ENCODE results near the gene TBX2. TPM values are rescaled to one million over a fixed set of nuclear protein-coding genes. Genes with fewer than 3 reads are reported as not detected.
"Not testable (repeated sequence)": the region's sequence is repeated elsewhere in the genome, so short reads cannot be mapped to it uniquely, and the experiment has no call there.

Gene TBX2
- total RNA-seq, 2 donors from 2014 or later = 5.0 to 5.3 TPM

- intact Hi-C loops (cut with DNase I) = no loop called here
- Histone ChIP-seq H3K4me1 (no peaks in the 10 kb centered on the region), H3K9me3 (no peaks in the 10 kb centered on the region), H3K27me3 (no peaks in the 10 kb centered on the region), H3K4me3 (no peak overlapping the region), H3K9ac (ENCODE audit: low read depth in 2 of 2, low read length in 2 of 2) (no peak overlapping the region), H3K27ac (no peak overlapping the region), H3K36me3 (no peaks in the 10 kb centered on the region)
- DNase-seq = no peak
- no peak for TF ChIP-seq CTCF (IDR thresholded peaks at IDR 0.05)
Observed at GRCh38 chr17:61440697-61441096, 41.1 kb downstream of the TBX2 start.

GRCh38 chr17:61441507-61441906 is 41.9 kb downstream of the TBX2 start:
- H3K27me3 ChIP-seq; H3K9ac ChIP-seq (ENCODE audit: low read depth in 2 of 2, low read length in 2 of 2); DNase-seq; H3K4me1 ChIP-seq; H3K9me3 ChIP-seq; H3K27ac ChIP-seq; H3K36me3 ChIP-seq; H3K4me3 ChIP-seq; intact Hi-C loops (cut with DNase I): not testable (repeated sequence)

GRCh38 chr17:61442136-61442775 is 42.6 kb downstream of the TBX2 start:
- Histone ChIP-seq H3K36me3 (no peaks in the 10 kb centered on the region), H3K4me3 (no peak overlapping the region), H3K9ac (ENCODE audit: low read depth in 2 of 2, low read length in 2 of 2) (no peak overlapping the region), H3K9me3 (no peaks in the 10 kb centered on the region), H3K27ac (no peak overlapping the region), H3K4me1 (no peaks in the 10 kb centered on the region), H3K27me3 (no peaks in the 10 kb centered on the region)
- intact Hi-C loops (cut with DNase I) = no loop called here
- no peak for DNase-seq
- no peak for TF ChIP-seq CTCF (IDR thresholded peaks at IDR 0.05)

GRCh38 chr17:61442878-61443474 is 43.3 kb downstream of the TBX2 start:
- intact Hi-C loops (cut with DNase I) = no loop called here
- no peaks in the 10 kb centered on the region for H3K27me3 ChIP-seq

GRCh38 chr17:61443475-61443882 is 43.8 kb downstream of the TBX2 start:
- DNase-seq = no peak
- Histone ChIP-seq H3K9me3 (no peaks in the 10 kb centered on the region), H3K4me1 (no peaks in the 10 kb centered on the region), H3K27me3 (no peaks in the 10 kb centered on the region), H3K36me3 (no peaks in the 10 kb centered on the region), H3K9ac (ENCODE audit: low read depth in 2 of 2, low read length in 2 of 2) (no peak overlapping the region), H3K27ac (no peak overlapping the region), H3K4me3 (no peak overlapping the region)
- no peak for TF ChIP-seq CTCF (IDR thresholded peaks at IDR 0.05)
- intact Hi-C loops (cut with DNase I) = no loop called here

More at GRCh38 chr17:61442878-61443474, 43.3 kb downstream of the TBX2 start:
- Histone ChIP-seq H3K27ac (no peak overlapping the region), H3K9me3 (no peaks in the 10 kb centered on the region), H3K4me3 (no peak overlapping the region), H3K36me3 (no peaks in the 10 kb centered on the region), H3K9ac (ENCODE audit: low read depth in 2 of 2, low read length in 2 of 2) (no peak overlapping the region), H3K4me1 (no peaks in the 10 kb centered on the region)
- no peak for DNase-seq
- TF ChIP-seq CTCF (IDR thresholded peaks at IDR 0.05) = no peak

GRCh38 chr17:61444075-61444474 is 44.4 kb downstream of the TBX2 start:
- H3K36me3 ChIP-seq = no peaks in the 10 kb centered on the region

More at GRCh38 chr17:61444075-61444474, 44.4 kb downstream of the TBX2 start:
- intact Hi-C loops (cut with DNase I) = no loop called here
- Histone ChIP-seq H3K9ac (ENCODE audit: low read depth in 2 of 2, low read length in 2 of 2) (no peak overlapping the region), H3K4me1 (no peaks in the 10 kb centered on the region), H3K4me3 (no peak overlapping the region), H3K9me3 (no peaks in the 10 kb centered on the region), H3K27me3 (no peaks in the 10 kb centered on the region), H3K27ac (no peak overlapping the region)
- no peak for TF ChIP-seq CTCF (IDR thresholded peaks at IDR 0.05)
- no peak for DNase-seq

All from colonic mucosa (tissue), 4 donors.